K562 (cell line): Measurements from ENCODE around the gene ZNF816. TPM values are rescaled to one million over a fixed set of nuclear protein-coding genes. Genes with fewer than 3 reads are reported as not detected.

Source experiments
- CHD2 ChIP-seq: IDR thresholded peaks from 2 replicates; pipeline ENCODE4 v1.6.1; 2011; ENCODE audit warnings: low read depth, low read length
- ESRRB ChIP-seq: fragments of 250-450 bp; sonication (Bioruptor Pico); IDR thresholded peaks from 2 replicates; pipeline ENCODE4 v1.5.0; 2020; ENCODE audit warnings: mild to moderate bottlenecking, moderate library complexity, borderline replicate concordance
- HMG20B ChIP-seq: fragments of 250-450 bp; sonication (Bioruptor Pico); IDR thresholded peaks from 2 replicates; pipeline ENCODE4 v1.5.0; 2021; ENCODE audit warnings: mild to moderate bottlenecking
- MYBL2 ChIP-seq, 2 experiments: fragments of 450-650 bp in 1 of 2; sonication (generic) in 1 of 2; formaldehyde crosslinking in 1 of 2; IDR thresholded peaks; 2 replicates each; pipeline versions ENCODE4 v1.6.1 to v1.8.1; 2017 to 2022; ENCODE audit warnings: borderline replicate concordance in 1 of 2, inconsistent platforms in 1 of 2, low read depth in 1 of 2, mild to moderate bottlenecking in 1 of 2, missing genetic modification reagents in 1 of 2, moderate library complexity in 1 of 2
- RBM17 ChIP-seq: fragments of 200-400 bp; formaldehyde crosslinking; IDR thresholded peaks from 2 replicates; pipeline ENCODE4 v1.6.1; 2017; ENCODE audit warnings: low read depth, mild to moderate bottlenecking, low read length, borderline replicate concordance
- TBL1XR1 ChIP-seq, 2 experiments: IDR thresholded peaks; 2 replicates each; pipeline ENCODE4 v1.6.1; 2012; ENCODE audit warnings: improper control_type of control experiment in 2 of 2, low read length in 2 of 2, mild to moderate bottlenecking in 1 of 2
- ZBTB17 ChIP-seq: fragments of 450-650 bp; formaldehyde crosslinking; IDR thresholded peaks from 2 replicates; pipeline ENCODE4 v1.4.0; 2020; ENCODE audit warnings: mild to moderate bottlenecking
- ZNF133 ChIP-seq: fragments of 250-450 bp; sonication (Bioruptor Pico); IDR thresholded peaks from 2 replicates; pipeline ENCODE4 v1.4.0; 2020; ENCODE audit warnings: mild to moderate bottlenecking
- ZNF3 ChIP-seq: fragments of 250-450 bp; sonication (Bioruptor Pico); IDR thresholded peaks from 2 replicates; pipeline ENCODE4 v1.5.0; 2021; ENCODE audit warnings: mild to moderate bottlenecking, moderate library complexity
- ZNF507 ChIP-seq: conservative IDR thresholded peaks from 2 replicates; pipeline ENCODE4 v1.6.1; 2017; ENCODE audit warnings: missing genetic modification characterization, missing compliant biosample characterization
- ZNF589 ChIP-seq: fragments of 200-800 bp; sonication (Bioruptor generic); IDR thresholded peaks from 2 replicates; pipeline ENCODE4 v1.6.1; 2016; ENCODE audit warnings: low read depth, missing genetic modification characterization, missing compliant biosample characterization
- ZNF699 ChIP-seq: fragments of 250-450 bp; sonication (Bioruptor Pico); IDR thresholded peaks from 2 replicates; pipeline ENCODE4 v1.8.0; 2021; ENCODE audit warnings: mild to moderate bottlenecking, moderate library complexity; ENCODE audit not compliant: insufficient replicate concordance
- polyA plus RNA-seq, 8 experiments: library from polyadenylated mRNA; depleted of rRNA in 4 of 8; stranded (reverse) in 5 of 8; unstranded in 3 of 8; fragments of >200 nt; fragmentation: Nextera tagmentation in 2 of 8; fragmentation: Illumina TruSeq in 1 of 8; extraction: Ambion mirVana in 2 of 8; extraction: Trizol in 1 of 8; gene quantifications; 2 replicates each; pipeline versions ENCODE4 v1.2.1 to v1.2.3, GENCODE V29; 2011 to 2014; ENCODE audit warnings: inconsistent platforms in 1 of 8, missing spikeins in 1 of 8
- total RNA-seq, 7 experiments: library from RNA; depleted of rRNA in 6 of 7; stranded (reverse); fragments of >200 nt in 6 of 7; fragmentation: Illumina TruSeq in 2 of 7; extraction: Trizol in 2 of 7; gene quantifications; 2 replicates each; pipeline versions ENCODE4 v1.2.1 to v1.2.3, GENCODE V29; 2011 to 2021; ENCODE audit warnings: low replicate concordance in 1 of 7
- TF ChIP-seq, protein P1 (sequence below): sonication (generic); formaldehyde crosslinking; IDR thresholded peaks from 2 replicates; pipeline ENCODE4 v1.8.0; 2022; ENCODE audit warnings: missing genetic modification reagents, mild to moderate bottlenecking, borderline replicate concordance
- TF ChIP-seq, protein P2 (sequence below): sonication (generic); formaldehyde crosslinking; IDR thresholded peaks from 2 replicates; pipeline ENCODE4 v1.4.0; 2020; ENCODE audit warnings: mild to moderate bottlenecking, missing genetic modification reagents
- TF ChIP-seq, protein P3 (sequence below): fragments of 200-800 bp; sonication (Bioruptor generic); IDR thresholded peaks from 2 replicates; pipeline ENCODE4 v1.6.1; 2016; ENCODE audit warnings: missing genetic modification characterization, missing compliant biosample characterization
- TF ChIP-seq, protein P4 (sequence below): fragments of 150-350 bp; conservative IDR thresholded peaks from 2 replicates; pipeline ENCODE4 v1.6.1; 2014; ENCODE audit warnings: low read length

ZNF816 gene
- total and polyA plus RNA-seq, 9 of the 15 experiments (the other 6 are each of a cell fraction or from before 2014, with no cell fraction given), result 8.6 to 23.4 (median 13.0) TPM

DNA sequence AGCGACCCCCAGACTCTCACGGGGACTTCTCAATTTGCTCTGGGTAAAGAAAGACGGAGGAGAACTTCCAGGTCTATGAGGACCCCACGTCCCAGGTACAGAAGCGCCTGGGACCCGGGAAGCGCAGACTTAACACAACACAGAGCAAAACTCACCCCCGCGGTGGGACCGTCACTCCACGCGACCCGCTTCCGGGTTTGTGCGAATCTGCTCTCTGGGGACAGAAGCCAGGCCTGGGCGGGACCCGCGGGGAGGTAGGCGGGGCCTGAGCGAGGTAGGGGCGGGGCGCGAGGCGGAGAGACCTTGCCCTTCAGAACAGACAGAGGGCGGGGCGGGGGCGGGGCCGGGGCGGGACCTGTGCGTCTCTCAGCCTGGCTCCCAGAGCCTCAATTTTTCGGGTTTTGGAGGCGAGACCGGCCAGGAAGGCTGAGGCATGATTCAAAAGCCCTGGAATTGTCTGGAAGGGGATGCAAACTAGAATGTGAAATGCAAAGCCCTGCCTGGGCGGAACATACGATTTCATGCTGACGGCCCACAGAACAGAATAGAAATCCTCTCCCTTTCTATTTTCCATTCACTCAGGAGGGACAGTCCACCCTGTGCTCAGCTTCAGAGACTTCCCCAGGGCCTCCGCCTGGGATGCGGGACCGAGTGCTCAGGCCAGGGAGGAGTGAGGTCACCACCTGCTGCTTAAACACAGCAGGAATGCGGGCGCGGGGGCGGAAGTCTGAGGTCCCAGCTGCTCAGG is 20.1 kb downstream of the ZNF816 start (continued):
- TF ChIP-seq HMG20B (no peak), TBL1XR1 (IDR thresholded peaks at IDR 0.05; ENCODE audit: low read length in 2 of 2) (0 out of 4 replicates have a peak, but pooled peaks of 1 of the 2 experiments have one; percentile 13), ZNF3 (CRISPR knock-in tag) (no peak), ZNF133 (CRISPR knock-in tag) (no peak), MYBL2 (IDR thresholded peaks at IDR 0.05; ENCODE audit: low read depth) (no peak), MYBL2 (CRISPR knock-in tag; IDR thresholded peaks at IDR 0.05; ENCODE audit: borderline replicate concordance) (no peak), ZNF507 (no peak), RBM17 (no peak), ZNF699 (CRISPR knock-in tag) (no peak), ZBTB17 (CRISPR knock-in tag) (no peak), CHD2 (no peak), ZNF589 (no peak), ESRRB (CRISPR knock-in tag) (no peak)
- TF ChIP-seq, protein P1, sequence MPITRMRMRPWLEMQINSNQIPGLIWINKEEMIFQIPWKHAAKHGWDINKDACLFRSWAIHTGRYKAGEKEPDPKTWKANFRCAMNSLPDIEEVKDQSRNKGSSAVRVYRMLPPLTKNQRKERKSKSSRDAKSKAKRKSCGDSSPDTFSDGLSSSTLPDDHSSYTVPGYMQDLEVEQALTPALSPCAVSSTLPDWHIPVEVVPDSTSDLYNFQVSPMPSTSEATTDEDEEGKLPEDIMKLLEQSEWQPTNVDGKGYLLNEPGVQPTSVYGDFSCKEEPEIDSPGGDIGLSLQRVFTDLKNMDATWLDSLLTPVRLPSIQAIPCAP (CRISPR knock-in tag), result no peak
- TF ChIP-seq, protein P2, sequence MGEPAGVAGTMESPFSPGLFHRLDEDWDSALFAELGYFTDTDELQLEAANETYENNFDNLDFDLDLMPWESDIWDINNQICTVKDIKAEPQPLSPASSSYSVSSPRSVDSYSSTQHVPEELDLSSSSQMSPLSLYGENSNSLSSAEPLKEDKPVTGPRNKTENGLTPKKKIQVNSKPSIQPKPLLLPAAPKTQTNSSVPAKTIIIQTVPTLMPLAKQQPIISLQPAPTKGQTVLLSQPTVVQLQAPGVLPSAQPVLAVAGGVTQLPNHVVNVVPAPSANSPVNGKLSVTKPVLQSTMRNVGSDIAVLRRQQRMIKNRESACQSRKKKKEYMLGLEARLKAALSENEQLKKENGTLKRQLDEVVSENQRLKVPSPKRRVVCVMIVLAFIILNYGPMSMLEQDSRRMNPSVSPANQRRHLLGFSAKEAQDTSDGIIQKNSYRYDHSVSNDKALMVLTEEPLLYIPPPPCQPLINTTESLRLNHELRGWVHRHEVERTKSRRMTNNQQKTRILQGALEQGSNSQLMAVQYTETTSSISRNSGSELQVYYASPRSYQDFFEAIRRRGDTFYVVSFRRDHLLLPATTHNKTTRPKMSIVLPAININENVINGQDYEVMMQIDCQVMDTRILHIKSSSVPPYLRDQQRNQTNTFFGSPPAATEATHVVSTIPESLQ (CRISPR knock-in tag), result no peak
- TF ChIP-seq, protein P3, sequence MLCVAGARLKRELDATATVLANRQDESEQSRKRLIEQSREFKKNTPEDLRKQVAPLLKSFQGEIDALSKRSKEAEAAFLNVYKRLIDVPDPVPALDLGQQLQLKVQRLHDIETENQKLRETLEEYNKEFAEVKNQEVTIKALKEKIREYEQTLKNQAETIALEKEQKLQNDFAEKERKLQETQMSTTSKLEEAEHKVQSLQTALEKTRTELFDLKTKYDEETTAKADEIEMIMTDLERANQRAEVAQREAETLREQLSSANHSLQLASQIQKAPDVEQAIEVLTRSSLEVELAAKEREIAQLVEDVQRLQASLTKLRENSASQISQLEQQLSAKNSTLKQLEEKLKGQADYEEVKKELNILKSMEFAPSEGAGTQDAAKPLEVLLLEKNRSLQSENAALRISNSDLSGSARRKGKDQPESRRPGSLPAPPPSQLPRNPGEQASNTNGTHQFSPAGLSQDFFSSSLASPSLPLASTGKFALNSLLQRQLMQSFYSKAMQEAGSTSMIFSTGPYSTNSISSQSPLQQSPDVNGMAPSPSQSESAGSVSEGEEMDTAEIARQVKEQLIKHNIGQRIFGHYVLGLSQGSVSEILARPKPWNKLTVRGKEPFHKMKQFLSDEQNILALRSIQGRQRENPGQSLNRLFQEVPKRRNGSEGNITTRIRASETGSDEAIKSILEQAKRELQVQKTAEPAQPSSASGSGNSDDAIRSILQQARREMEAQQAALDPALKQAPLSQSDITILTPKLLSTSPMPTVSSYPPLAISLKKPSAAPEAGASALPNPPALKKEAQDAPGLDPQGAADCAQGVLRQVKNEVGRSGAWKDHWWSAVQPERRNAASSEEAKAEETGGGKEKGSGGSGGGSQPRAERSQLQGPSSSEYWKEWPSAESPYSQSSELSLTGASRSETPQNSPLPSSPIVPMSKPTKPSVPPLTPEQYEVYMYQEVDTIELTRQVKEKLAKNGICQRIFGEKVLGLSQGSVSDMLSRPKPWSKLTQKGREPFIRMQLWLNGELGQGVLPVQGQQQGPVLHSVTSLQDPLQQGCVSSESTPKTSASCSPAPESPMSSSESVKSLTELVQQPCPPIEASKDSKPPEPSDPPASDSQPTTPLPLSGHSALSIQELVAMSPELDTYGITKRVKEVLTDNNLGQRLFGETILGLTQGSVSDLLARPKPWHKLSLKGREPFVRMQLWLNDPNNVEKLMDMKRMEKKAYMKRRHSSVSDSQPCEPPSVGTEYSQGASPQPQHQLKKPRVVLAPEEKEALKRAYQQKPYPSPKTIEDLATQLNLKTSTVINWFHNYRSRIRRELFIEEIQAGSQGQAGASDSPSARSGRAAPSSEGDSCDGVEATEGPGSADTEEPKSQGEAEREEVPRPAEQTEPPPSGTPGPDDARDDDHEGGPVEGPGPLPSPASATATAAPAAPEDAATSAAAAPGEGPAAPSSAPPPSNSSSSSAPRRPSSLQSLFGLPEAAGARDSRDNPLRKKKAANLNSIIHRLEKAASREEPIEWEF, result no peak
- TF ChIP-seq, protein P4, sequence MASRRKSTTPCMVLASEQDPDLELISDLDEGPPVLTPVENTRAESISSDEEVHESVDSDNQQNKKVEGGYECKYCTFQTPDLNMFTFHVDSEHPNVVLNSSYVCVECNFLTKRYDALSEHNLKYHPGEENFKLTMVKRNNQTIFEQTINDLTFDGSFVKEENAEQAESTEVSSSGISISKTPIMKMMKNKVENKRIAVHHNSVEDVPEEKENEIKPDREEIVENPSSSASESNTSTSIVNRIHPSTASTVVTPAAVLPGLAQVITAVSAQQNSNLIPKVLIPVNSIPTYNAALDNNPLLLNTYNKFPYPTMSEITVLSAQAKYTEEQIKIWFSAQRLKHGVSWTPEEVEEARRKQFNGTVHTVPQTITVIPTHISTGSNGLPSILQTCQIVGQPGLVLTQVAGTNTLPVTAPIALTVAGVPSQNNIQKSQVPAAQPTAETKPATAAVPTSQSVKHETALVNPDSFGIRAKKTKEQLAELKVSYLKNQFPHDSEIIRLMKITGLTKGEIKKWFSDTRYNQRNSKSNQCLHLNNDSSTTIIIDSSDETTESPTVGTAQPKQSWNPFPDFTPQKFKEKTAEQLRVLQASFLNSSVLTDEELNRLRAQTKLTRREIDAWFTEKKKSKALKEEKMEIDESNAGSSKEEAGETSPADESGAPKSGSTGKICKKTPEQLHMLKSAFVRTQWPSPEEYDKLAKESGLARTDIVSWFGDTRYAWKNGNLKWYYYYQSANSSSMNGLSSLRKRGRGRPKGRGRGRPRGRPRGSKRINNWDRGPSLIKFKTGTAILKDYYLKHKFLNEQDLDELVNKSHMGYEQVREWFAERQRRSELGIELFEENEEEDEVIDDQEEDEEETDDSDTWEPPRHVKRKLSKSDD, result no peak
